Lower lobe of right lung (tissue), 2 donors: ENCODE data around the gene FSD2. TPM values are rescaled to one million over a fixed set of nuclear protein-coding genes. Genes with fewer than 3 reads are reported as not detected.
A peak's percentile ranks its signal among the peaks of the same experiment; 100 is the strongest.

Source experiments
- ATAC-seq, 2 donors: fragments of 200-7000 bp; cut with Tn5 transposase; one replicate each; pipeline ENCODE4 v1.9.1; 2020 to 2022; ENCODE audit warnings: mild to moderate bottlenecking in 2 of 2, moderate library complexity in 2 of 2
- DNase-seq: peaks from one replicate; pipeline ENCODE4 v3.0.0-alpha.2; 2020
- H3K27ac ChIP-seq: fragments of 200-600 bp; one replicate; pipeline ENCODE4 v1.8.0; 2022
- H3K27me3 ChIP-seq: fragments of 200-600 bp; one replicate; pipeline ENCODE4 v1.8.0; 2022; ENCODE audit warnings: low read depth
- H3K36me3 ChIP-seq: fragments of 200-600 bp; one replicate; pipeline ENCODE4 v1.8.0; 2022; ENCODE audit warnings: mild to moderate bottlenecking
- H3K4me1 ChIP-seq: fragments of 200-600 bp; one replicate; pipeline ENCODE4 v1.8.0; 2022
- H3K4me3 ChIP-seq: fragments of 200-600 bp; one replicate; pipeline ENCODE4 v1.8.0; 2022; ENCODE audit warnings: mild to moderate bottlenecking
- H3K9me3 ChIP-seq: fragments of 200-600 bp; one replicate; pipeline ENCODE4 v1.8.0; 2022
- intact Hi-C: fragments of 100-400 bp; cut with DNase I; formaldehyde crosslinking; loops from one replicate; pipeline ENCODE4 v1.11.0; 2022
- total RNA-seq: library from RNA; stranded (reverse); fragmentation: NEBNext Ultra II Directional; extraction: Animal tissue kit (Norgen Biotek cat#: 25700); gene quantifications from one replicate; pipeline ENCODE4 v1.2.1, GENCODE V29; 2021
- TF ChIP-seq, protein P1 (sequence below): fragments of 200-600 bp; IDR thresholded peaks from one replicate; pipeline ENCODE4 v1.8.0; 2022; ENCODE audit warnings: antibody characterized with exemption, mild to moderate bottlenecking
- donor health status: DM: no; HTN: yes; CAD: no; lungs with severe emphysema.

FSD2 gene
- total RNA-seq, 1 donor from 2014 or later = 0.18 TPM

- ATAC-seq (no peak), DNase-seq (no peak)
- Histone ChIP-seq H3K4me3 (no peak overlapping the region), H3K36me3 (no peaks in the 10 kb centered on the region), H3K4me1 (no peaks in the 10 kb centered on the region), H3K27me3 (no peaks in the 10 kb centered on the region), H3K9me3 (no peaks in the 10 kb centered on the region), H3K27ac (no peak overlapping the region)
- TF ChIP-seq, protein P1, sequence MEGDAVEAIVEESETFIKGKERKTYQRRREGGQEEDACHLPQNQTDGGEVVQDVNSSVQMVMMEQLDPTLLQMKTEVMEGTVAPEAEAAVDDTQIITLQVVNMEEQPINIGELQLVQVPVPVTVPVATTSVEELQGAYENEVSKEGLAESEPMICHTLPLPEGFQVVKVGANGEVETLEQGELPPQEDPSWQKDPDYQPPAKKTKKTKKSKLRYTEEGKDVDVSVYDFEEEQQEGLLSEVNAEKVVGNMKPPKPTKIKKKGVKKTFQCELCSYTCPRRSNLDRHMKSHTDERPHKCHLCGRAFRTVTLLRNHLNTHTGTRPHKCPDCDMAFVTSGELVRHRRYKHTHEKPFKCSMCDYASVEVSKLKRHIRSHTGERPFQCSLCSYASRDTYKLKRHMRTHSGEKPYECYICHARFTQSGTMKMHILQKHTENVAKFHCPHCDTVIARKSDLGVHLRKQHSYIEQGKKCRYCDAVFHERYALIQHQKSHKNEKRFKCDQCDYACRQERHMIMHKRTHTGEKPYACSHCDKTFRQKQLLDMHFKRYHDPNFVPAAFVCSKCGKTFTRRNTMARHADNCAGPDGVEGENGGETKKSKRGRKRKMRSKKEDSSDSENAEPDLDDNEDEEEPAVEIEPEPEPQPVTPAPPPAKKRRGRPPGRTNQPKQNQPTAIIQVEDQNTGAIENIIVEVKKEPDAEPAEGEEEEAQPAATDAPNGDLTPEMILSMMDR = no peak
- intact Hi-C loops = no loop called here
Measured at GRCh38 chr15:82781349-82781748, 24.5 kb downstream of the FSD2 start.

GRCh38 chr15:82778755-82779154, 27.1 kb downstream of the FSD2 start:
- DNase-seq (no peak), ATAC-seq (no peak)
- Histone ChIP-seq H3K4me3 (no peak overlapping the region), H3K4me1 (no peaks in the 10 kb centered on the region), H3K27me3 (no peaks in the 10 kb centered on the region), H3K27ac (no peak overlapping the region), H3K36me3 (no peaks in the 10 kb centered on the region), H3K9me3 (no peaks in the 10 kb centered on the region)
- intact Hi-C loops = no loop called here
- TF ChIP-seq, protein P1 = no peak

DNA sequence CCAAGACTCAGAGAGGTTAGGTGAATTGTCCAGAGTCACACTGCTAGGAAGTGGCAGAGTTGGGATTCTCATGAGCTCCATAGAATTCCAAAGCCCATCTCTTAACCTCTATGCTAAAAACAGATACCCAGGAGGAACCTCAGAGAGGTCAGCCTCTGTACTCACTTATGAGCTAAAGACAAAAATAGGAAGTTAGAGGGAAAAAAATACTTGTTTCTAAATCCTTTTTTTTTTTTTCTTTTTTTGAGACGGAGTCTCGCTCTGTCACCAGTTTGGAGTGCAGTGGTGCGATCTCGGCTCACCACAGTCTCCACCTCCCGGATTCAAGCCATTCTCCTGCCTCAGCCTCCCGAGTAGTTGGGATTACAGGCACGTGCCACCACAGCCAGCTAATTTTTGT, 31.4 kb downstream of the FSD2 start:
- no peak for DNase-seq
- H3K4me1 ChIP-seq = no peaks in the 10 kb centered on the region
- TF ChIP-seq, protein P1 = no peak

DNA sequence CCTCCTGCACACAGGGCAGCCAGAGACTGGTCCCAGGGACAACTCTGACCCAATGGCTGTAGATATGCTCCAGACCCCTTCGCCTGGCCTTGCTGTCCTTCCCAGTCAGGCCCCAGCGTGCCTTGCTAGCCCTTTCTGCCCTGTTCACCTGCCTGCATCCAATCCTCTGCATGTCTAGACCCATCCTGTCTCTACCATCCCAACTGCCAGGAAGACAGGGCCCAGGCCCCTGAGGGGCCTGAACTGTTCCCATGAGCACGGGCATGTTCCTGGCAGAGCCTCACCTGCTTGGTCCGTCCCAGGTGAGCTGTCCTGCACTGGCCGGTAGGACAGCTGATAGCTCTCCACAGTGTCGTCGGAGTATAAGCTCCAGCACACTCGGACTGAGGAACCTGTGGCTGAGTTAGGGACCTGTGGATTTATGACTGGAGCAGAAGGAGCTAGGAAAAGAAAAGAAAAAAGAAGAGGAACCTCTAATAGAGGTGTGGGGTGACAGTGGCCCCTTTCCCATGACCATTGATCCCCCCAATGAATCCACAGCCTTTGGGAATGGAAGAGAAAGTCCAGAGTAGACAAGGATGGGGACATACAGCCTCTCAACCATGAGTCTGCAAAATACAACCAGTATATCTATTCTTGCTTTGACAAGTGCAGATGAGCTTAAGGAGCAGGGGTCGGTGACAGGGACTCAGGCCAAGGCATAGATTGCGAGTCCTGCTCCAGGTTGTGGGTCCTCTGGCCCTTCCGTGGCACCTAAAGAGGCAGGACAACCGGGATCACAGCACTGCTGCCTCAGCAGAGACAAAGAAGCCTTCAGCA, 33.9 kb downstream of the FSD2 start:
- Histone ChIP-seq H3K36me3 (no peaks in the 10 kb centered on the region), H3K27ac (no peak overlapping the region), H3K4me3 (no peak overlapping the region), H3K27me3 (no peaks in the 10 kb centered on the region), H3K9me3 (no peaks in the 10 kb centered on the region), H3K4me1 (no peaks in the 10 kb centered on the region)
- intact Hi-C loops = no loop called here
- peak in 1 of 2 donors; percentile 45 for ATAC-seq
- TF ChIP-seq, protein P1 = no peak
- DNase-seq = no peak

More for the DNA sequence above, 31.4 kb downstream of the FSD2 start:
- Histone ChIP-seq H3K27ac (no peak overlapping the region), H3K4me3 (no peak overlapping the region), H3K27me3 (no peaks in the 10 kb centered on the region), H3K36me3 (no peaks in the 10 kb centered on the region), H3K9me3 (no peaks in the 10 kb centered on the region)
- intact Hi-C loops = no loop called here
- ATAC-seq = no peak

DNA sequence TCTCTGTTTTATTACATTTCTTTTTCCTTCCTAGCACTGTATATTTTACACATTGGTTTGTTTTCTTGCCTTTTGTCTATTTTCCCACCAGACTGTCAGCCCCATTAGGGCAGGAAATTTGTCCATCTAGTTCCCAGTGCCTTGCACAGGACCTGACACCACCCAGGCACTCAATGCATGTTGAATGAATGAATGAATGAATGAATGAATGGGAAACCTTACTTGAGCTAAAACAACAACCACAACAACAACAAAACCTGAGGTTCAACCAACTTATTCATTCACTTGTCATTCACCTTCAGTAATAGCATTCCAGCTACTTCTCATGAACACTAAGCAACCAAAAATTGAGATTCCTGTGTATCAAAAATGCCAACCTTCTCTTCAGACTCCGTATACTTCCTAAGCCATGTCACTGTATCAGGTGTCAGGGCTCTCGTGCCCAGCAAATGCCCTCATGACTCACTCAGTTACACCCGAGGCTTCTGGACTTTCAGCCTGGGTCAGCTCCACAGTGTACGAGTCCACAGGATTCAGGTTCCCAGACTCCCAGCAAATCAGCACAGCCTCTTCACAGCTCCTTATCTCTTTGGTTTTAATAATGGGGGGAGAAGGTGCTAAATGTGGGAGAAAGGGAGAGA, 37.3 kb downstream of the FSD2 start:
- TF ChIP-seq, protein P1 = no peak
- Histone ChIP-seq H3K27ac (no peak overlapping the region), H3K36me3 (peaks cover 11% of the 10 kb centered on the region), H3K4me3 (no peak overlapping the region), H3K9me3 (no peaks in the 10 kb centered on the region), H3K27me3 (no peaks in the 10 kb centered on the region), H3K4me1 (no peaks in the 10 kb centered on the region)
- intact Hi-C loops = no loop called here
- ATAC-seq (no peak), DNase-seq (no peak)
